ENCODE data around the gene C4orf50. TPM values are rescaled to one million over a fixed set of nuclear protein-coding genes. Genes with fewer than 3 reads are reported as not detected.

Gene C4orf50
- total and polyA plus RNA-seq, 8 donors: under 0.01 to 0.23 (median 0.07) TPM

GRCh38 chr4:6044805-6045204, 26.6 kb upstream of the C4orf50 start:
- Histone ChIP-seq H3K4me1 (no peaks in the 10 kb centered on the region), H3K27me3 (peaks cover 0 to 5% (median 0%) of the 10 kb centered on the region in 4 donors), H3K36me3 (no peaks in the 10 kb centered on the region), H3K4me3 (no peak overlapping the region), H3K27ac (no peak overlapping the region), H3K9me3 (no peaks in the 10 kb centered on the region)
- ATAC-seq: no peak
- peak in 1 of 6 donors; percentile 39 for DNase-seq
- no peak for TF ChIP-seq CTCF (IDR thresholded peaks at IDR 0.05)
- intact Hi-C loops (cut with DNase I): no loop called here
- 19 to 30% methylated on average over 9 of the region's 9 CpGs for WGBS, 2 donors
- FAIRE-seq: no peak

- Histone ChIP-seq H3K4me3 (no peak overlapping the region), H3K27me3 (peaks cover 0 to 5% (median 0%) of the 10 kb centered on the region in 4 donors), H3K4me1 (no peaks in the 10 kb centered on the region), H3K27ac (no peak overlapping the region), H3K36me3 (no peaks in the 10 kb centered on the region), H3K9me3 (no peaks in the 10 kb centered on the region)
- 35 to 48% methylated on average over 9 of the region's 9 CpGs for WGBS, 2 donors
- ATAC-seq: peak in 2 of 4 donors; percentile 45 to 50
- TF ChIP-seq CTCF (IDR thresholded peaks at IDR 0.05): no peak
- DNase-seq: peak in 1 of 6 donors; percentile 57
- no peak for FAIRE-seq
- intact Hi-C loops (cut with DNase I): no loop called here
Observed at GRCh38 chr4:6044276-6044675, 26.0 kb upstream of the C4orf50 start.

- no peaks in the 10 kb centered on the region for H3K9me3 ChIP-seq
- no peak overlapping the region for H3K4me3 ChIP-seq
- no peak for TF ChIP-seq CTCF (IDR thresholded peaks at IDR 0.05)
- H3K4me1 ChIP-seq: no peaks in the 10 kb centered on the region
- intact Hi-C loops (cut with DNase I): no loop called here
- WGBS, 2 donors: 44 to 65% methylated on average over 7 of the region's 7 CpGs
- H3K27me3 ChIP-seq: peaks cover 0 to 5% (median 0%) of the 10 kb centered on the region in 4 donors
- H3K27ac ChIP-seq: no peak overlapping the region
- ATAC-seq (no peak), DNase-seq (no peak), FAIRE-seq (no peak)
- H3K36me3 ChIP-seq: no peaks in the 10 kb centered on the region
Observed at GRCh38 chr4:6043843-6044242, 25.6 kb upstream of the C4orf50 start.

GRCh38 chr4:6043188-6043587, 25.0 kb upstream of the C4orf50 start:
- no peaks in the 10 kb centered on the region for H3K4me1 ChIP-seq
- FAIRE-seq (no peak), DNase-seq (no peak), ATAC-seq (no peak)
- no peaks in the 10 kb centered on the region for H3K9me3 ChIP-seq
- peaks cover 0 to 5% (median 0%) of the 10 kb centered on the region in 4 donors for H3K27me3 ChIP-seq
- 52 to 61% methylated on average over 13 of the region's 13 CpGs for WGBS, 2 donors
- TF ChIP-seq CTCF (IDR thresholded peaks at IDR 0.05): no peak
- no peak overlapping the region for H3K4me3 ChIP-seq
- no peak overlapping the region for H3K27ac ChIP-seq
- H3K36me3 ChIP-seq: no peaks in the 10 kb centered on the region
- intact Hi-C loops (cut with DNase I): no loop called here

- DNase-seq (no peak), ATAC-seq (no peak), FAIRE-seq (no peak)
- Histone ChIP-seq H3K4me3 (no peak overlapping the region), H3K9me3 (no peaks in the 10 kb centered on the region), H3K36me3 (no peaks in the 10 kb centered on the region), H3K4me1 (no peaks in the 10 kb centered on the region), H3K27me3 (peaks cover 0 to 5% (median 0%) of the 10 kb centered on the region in 4 donors), H3K27ac (no peak overlapping the region)
- intact Hi-C loops (cut with DNase I): no loop called here
- TF ChIP-seq CTCF (IDR thresholded peaks at IDR 0.05): no peak
- 54 to 59% methylated on average over 21 of the region's 21 CpGs for WGBS, 2 donors
Observed at GRCh38 chr4:6042293-6043063, 24.2 kb upstream of the C4orf50 start.
